ENCODE results near the gene CA10. TPM values are rescaled to one million over a fixed set of nuclear protein-coding genes. Genes with fewer than 3 reads are reported as not detected.

Gene CA10
- total RNA-seq, 2 donors from 2014 or later, result 0.91 TPM; not detected in 1

GRCh38 chr17:51805765-51806164 lies 352.7 kb downstream of the CA10 start:
- Histone ChIP-seq H3K9me3 (no peaks in the 10 kb centered on the region), H3K27me3 (replicated peaks; ENCODE audit: insufficient read depth) (no peaks in the 10 kb centered on the region), H3K4me3 (no peak overlapping the region), H3K36me3 (no peaks in the 10 kb centered on the region), H3K27ac (no peak overlapping the region), H3K4me1 (replicated peaks) (no peaks in the 10 kb centered on the region)
- DNase-seq (ENCODE audit: low spot score), result no peak
- WGBS, result 90% methylated on average over 1 of the region's 1 CpG
- intact Hi-C loops (cut with DNase I), result no loop called here
- TF ChIP-seq POLR2A (IDR thresholded peaks at IDR 0.05), result no peak
- no peak for TF ChIP-seq POLR2AphosphoS5 (IDR thresholded peaks at IDR 0.05)
- TF ChIP-seq, protein P1, sequence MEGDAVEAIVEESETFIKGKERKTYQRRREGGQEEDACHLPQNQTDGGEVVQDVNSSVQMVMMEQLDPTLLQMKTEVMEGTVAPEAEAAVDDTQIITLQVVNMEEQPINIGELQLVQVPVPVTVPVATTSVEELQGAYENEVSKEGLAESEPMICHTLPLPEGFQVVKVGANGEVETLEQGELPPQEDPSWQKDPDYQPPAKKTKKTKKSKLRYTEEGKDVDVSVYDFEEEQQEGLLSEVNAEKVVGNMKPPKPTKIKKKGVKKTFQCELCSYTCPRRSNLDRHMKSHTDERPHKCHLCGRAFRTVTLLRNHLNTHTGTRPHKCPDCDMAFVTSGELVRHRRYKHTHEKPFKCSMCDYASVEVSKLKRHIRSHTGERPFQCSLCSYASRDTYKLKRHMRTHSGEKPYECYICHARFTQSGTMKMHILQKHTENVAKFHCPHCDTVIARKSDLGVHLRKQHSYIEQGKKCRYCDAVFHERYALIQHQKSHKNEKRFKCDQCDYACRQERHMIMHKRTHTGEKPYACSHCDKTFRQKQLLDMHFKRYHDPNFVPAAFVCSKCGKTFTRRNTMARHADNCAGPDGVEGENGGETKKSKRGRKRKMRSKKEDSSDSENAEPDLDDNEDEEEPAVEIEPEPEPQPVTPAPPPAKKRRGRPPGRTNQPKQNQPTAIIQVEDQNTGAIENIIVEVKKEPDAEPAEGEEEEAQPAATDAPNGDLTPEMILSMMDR (IDR thresholded peaks at IDR 0.05), result no peak

GRCh38 chr17:51805185-51805584 lies 353.3 kb downstream of the CA10 start:
- Histone ChIP-seq H3K36me3 (no peaks in the 10 kb centered on the region), H3K27me3 (replicated peaks; ENCODE audit: insufficient read depth) (no peaks in the 10 kb centered on the region), H3K4me1 (replicated peaks) (no peaks in the 10 kb centered on the region), H3K9me3 (no peaks in the 10 kb centered on the region), H3K4me3 (no peak overlapping the region), H3K27ac (no peak overlapping the region)
- no peak for DNase-seq (ENCODE audit: low spot score)
- intact Hi-C loops (cut with DNase I), result no loop called here
- TF ChIP-seq POLR2A (IDR thresholded peaks at IDR 0.05), result no peak
- TF ChIP-seq, protein P1 (IDR thresholded peaks at IDR 0.05), result no peak
- TF ChIP-seq POLR2AphosphoS5 (IDR thresholded peaks at IDR 0.05), result no peak
- WGBS, result 61% methylated on average over 2 of the region's 2 CpGs

- Histone ChIP-seq H3K9me3 (no peaks in the 10 kb centered on the region), H3K27ac (no peak overlapping the region), H3K4me3 (no peak overlapping the region), H3K36me3 (no peaks in the 10 kb centered on the region), H3K4me1 (replicated peaks) (no peaks in the 10 kb centered on the region), H3K27me3 (replicated peaks; ENCODE audit: insufficient read depth) (no peaks in the 10 kb centered on the region)
- TF ChIP-seq, protein P1 (IDR thresholded peaks at IDR 0.05), result no peak
- no peak for TF ChIP-seq POLR2A (IDR thresholded peaks at IDR 0.05)
- no peak for TF ChIP-seq POLR2AphosphoS5 (IDR thresholded peaks at IDR 0.05)
- no peak for DNase-seq (ENCODE audit: low spot score)
- intact Hi-C loops (cut with DNase I), result no loop called here
- WGBS, result 94% methylated on average over 4 of the region's 4 CpGs
Measured at GRCh38 chr17:51803161-51803560, 355.4 kb downstream of the CA10 start.

DNA sequence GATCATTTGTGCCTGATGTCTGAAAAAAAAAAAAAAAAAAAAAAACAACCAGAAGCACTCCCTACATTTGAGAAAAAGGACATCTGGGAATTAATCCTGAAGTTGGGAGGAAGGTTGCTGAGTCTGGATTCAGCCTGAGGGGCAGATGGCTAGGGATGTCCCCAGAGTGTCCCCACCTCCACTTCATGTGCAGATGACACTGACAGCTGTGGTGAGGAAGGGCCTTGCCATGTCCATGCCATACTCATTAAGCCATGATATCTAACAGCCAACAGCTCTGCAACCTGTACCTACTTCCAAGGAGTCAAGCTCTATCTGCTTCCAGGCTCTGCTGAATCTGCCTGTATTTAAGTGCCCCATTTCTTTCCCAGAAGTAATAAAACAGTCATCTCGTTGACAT lies 356.0 kb downstream of the CA10 start:
- Histone ChIP-seq H3K27ac (no peak overlapping the region), H3K9me3 (no peaks in the 10 kb centered on the region), H3K4me1 (replicated peaks) (no peaks in the 10 kb centered on the region), H3K36me3 (no peaks in the 10 kb centered on the region), H3K4me3 (no peak overlapping the region), H3K27me3 (replicated peaks; ENCODE audit: insufficient read depth) (no peaks in the 10 kb centered on the region)
- no peak for TF ChIP-seq POLR2A (IDR thresholded peaks at IDR 0.05)
- TF ChIP-seq, protein P1 (IDR thresholded peaks at IDR 0.05), result no peak
- TF ChIP-seq POLR2AphosphoS5 (IDR thresholded peaks at IDR 0.05), result no peak
- intact Hi-C loops (cut with DNase I), result no loop called here
- WGBS, result 18% methylated on average over 1 of the region's 1 CpG
- no peak for DNase-seq (ENCODE audit: low spot score)

- no peaks in the 10 kb centered on the region for H3K36me3 ChIP-seq
- WGBS, result 74% methylated on average over 4 of the region's 4 CpGs
Measured at GRCh38 chr17:51801626-51802025, 356.9 kb downstream of the CA10 start.

More at GRCh38 chr17:51801626-51802025, 356.9 kb downstream of the CA10 start:
- Histone ChIP-seq H3K4me1 (replicated peaks) (no peaks in the 10 kb centered on the region), H3K9me3 (no peaks in the 10 kb centered on the region), H3K4me3 (no peak overlapping the region), H3K27me3 (replicated peaks; ENCODE audit: insufficient read depth) (no peaks in the 10 kb centered on the region), H3K27ac (no peak overlapping the region)
- intact Hi-C loops (cut with DNase I), result no loop called here
- no peak for DNase-seq (ENCODE audit: low spot score)
- TF ChIP-seq, protein P1 (IDR thresholded peaks at IDR 0.05), result no peak
- no peak for TF ChIP-seq POLR2A (IDR thresholded peaks at IDR 0.05)
- no peak for TF ChIP-seq POLR2AphosphoS5 (IDR thresholded peaks at IDR 0.05)
